Loucy (cell line): ENCODE measurements around the gene KAT7.

Experiments used
- H2AFZ ChIP-seq: fragments of 200-600 bp; sonication (generic); 2 replicates; pipeline ENCODE4 v1.6.0; 2016; ENCODE audit warnings: antibody characterized with exemption, mild to moderate bottlenecking, low read length, moderate library complexity
- H3F3A ChIP-seq: fragments of 200-600 bp; 2 replicates; pipeline ENCODE4 v1.6.0; 2016; ENCODE audit warnings: antibody characterized with exemption, low read depth, mild to moderate bottlenecking
- H3K27me3 ChIP-seq: fragments of 200-600 bp; sonication (generic); 2 replicates; pipeline ENCODE4 v1.6.1; 2014; ENCODE audit warnings: low read length, mild to moderate bottlenecking; ENCODE audit not compliant: insufficient read depth, poor library complexity, severe bottlenecking
- H3K36me3 ChIP-seq: fragments of 200-600 bp; sonication (generic); 2 replicates; pipeline ENCODE4 v1.6.1; 2016; ENCODE audit warnings: low read length; ENCODE audit not compliant: insufficient read depth
- H3K4me1 ChIP-seq: fragments of 200-600 bp; sonication (generic); 2 replicates; pipeline ENCODE4 v1.5.1; 2014; ENCODE audit warnings: low read length, mild to moderate bottlenecking; ENCODE audit not compliant: insufficient read depth, poor library complexity, severe bottlenecking
- H3K4me2 ChIP-seq: fragments of 200-600 bp; sonication (generic); 2 replicates; pipeline ENCODE4 v1.6.0; 2014; ENCODE audit warnings: antibody characterized with exemption, low read length, low read depth, mild to moderate bottlenecking; ENCODE audit not compliant: poor library complexity, severe bottlenecking
- H3K4me3 ChIP-seq: fragments of 200-600 bp; sonication (generic); 2 replicates; pipeline ENCODE4 v1.5.1; 2014; ENCODE audit warnings: low read length, mild to moderate bottlenecking, mixed read lengths; ENCODE audit not compliant: poor library complexity, severe bottlenecking
- H3K79me2 ChIP-seq: fragments of 200-600 bp; sonication (generic); 2 replicates; pipeline ENCODE4 v1.6.1; 2014; ENCODE audit warnings: low read length; ENCODE audit not compliant: insufficient read depth
- H3K9ac ChIP-seq: fragments of 200-600 bp; sonication (generic); 2 replicates; pipeline ENCODE4 v1.6.0; 2014; ENCODE audit warnings: mild to moderate bottlenecking, low read depth, low read length, moderate library complexity; ENCODE audit not compliant: poor library complexity, severe bottlenecking
- H3K9me2 ChIP-seq: fragments of 200-600 bp; sonication (generic); replicated peaks from 2 replicates; pipeline ENCODE4 v1.6.1; 2016; ENCODE audit warnings: low read depth, low read length, mixed read lengths
- H3K9me3 ChIP-seq: fragments of 200-600 bp; sonication (generic); 2 replicates; pipeline ENCODE4 v1.6.1; 2014; ENCODE audit warnings: mild to moderate bottlenecking, antibody characterized with exemption, low read length, low read depth; ENCODE audit not compliant: insufficient read depth
- H4K20me1 ChIP-seq: fragments of 200-600 bp; sonication (generic); 2 replicates; pipeline ENCODE4 v1.6.0; 2014; ENCODE audit warnings: antibody characterized with exemption, low read length, mild to moderate bottlenecking; ENCODE audit not compliant: insufficient read depth, poor library complexity, severe bottlenecking
- EZH2phosphoT487 ChIP-seq: fragments of 200-600 bp; IDR thresholded peaks from 2 replicates; pipeline ENCODE4 v1.6.1; 2018; ENCODE audit warnings: antibody characterized with exemption, mild to moderate bottlenecking, moderate library complexity, borderline replicate concordance
- TF ChIP-seq, protein P1 (sequence below): fragments of 200-600 bp; sonication (generic); conservative IDR thresholded peaks from 2 replicates; pipeline ENCODE4 v1.5.1; 2014; ENCODE audit warnings: mild to moderate bottlenecking, antibody characterized with exemption, low read length

The KAT7 gene

DNA sequence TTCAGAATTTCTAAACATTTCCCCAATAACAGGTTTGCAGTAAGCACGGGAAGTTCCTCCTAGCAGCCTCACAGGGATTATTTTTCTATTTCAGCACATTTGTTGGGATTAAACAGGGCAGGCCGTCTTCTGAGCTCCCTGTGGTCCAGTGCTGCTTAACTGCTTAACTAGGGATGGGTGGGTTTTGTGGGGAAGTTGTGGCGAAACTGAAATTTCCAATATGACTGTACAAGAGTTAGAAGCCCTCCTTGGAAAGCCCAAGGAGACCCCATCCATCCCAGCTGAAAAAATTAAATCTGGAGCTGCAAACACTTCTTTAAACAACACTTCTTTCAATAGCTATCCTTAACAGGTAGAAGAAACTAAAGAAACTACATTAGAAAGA lies 46.8 kb upstream of the KAT7 start:
- no peaks in the 10 kb centered on the region for H3K27me3 ChIP-seq
- no peak overlapping the region for H2AFZ ChIP-seq
- peak overlapping the region; percentile 81 for H3K4me2 ChIP-seq
- H3K9ac ChIP-seq = peak overlapping the region; percentile 80
- H3F3A ChIP-seq = peaks cover 32% of the 10 kb centered on the region
- H3K79me2 ChIP-seq = peaks cover 88% of the 10 kb centered on the region
- H3K36me3 ChIP-seq = peaks cover 21% of the 10 kb centered on the region
- TF ChIP-seq EZH2phosphoT487 = no peak
- TF ChIP-seq, protein P1, sequence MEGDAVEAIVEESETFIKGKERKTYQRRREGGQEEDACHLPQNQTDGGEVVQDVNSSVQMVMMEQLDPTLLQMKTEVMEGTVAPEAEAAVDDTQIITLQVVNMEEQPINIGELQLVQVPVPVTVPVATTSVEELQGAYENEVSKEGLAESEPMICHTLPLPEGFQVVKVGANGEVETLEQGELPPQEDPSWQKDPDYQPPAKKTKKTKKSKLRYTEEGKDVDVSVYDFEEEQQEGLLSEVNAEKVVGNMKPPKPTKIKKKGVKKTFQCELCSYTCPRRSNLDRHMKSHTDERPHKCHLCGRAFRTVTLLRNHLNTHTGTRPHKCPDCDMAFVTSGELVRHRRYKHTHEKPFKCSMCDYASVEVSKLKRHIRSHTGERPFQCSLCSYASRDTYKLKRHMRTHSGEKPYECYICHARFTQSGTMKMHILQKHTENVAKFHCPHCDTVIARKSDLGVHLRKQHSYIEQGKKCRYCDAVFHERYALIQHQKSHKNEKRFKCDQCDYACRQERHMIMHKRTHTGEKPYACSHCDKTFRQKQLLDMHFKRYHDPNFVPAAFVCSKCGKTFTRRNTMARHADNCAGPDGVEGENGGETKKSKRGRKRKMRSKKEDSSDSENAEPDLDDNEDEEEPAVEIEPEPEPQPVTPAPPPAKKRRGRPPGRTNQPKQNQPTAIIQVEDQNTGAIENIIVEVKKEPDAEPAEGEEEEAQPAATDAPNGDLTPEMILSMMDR = no peak
- no peaks in the 10 kb centered on the region for H3K9me2 ChIP-seq
- peaks cover 91% of the 10 kb centered on the region for H3K4me1 ChIP-seq
- H3K9me3 ChIP-seq = no peaks in the 10 kb centered on the region
- peaks cover 27% of the 10 kb centered on the region for H4K20me1 ChIP-seq
- H3K4me3 ChIP-seq = peak overlapping the region; percentile 70

DNA sequence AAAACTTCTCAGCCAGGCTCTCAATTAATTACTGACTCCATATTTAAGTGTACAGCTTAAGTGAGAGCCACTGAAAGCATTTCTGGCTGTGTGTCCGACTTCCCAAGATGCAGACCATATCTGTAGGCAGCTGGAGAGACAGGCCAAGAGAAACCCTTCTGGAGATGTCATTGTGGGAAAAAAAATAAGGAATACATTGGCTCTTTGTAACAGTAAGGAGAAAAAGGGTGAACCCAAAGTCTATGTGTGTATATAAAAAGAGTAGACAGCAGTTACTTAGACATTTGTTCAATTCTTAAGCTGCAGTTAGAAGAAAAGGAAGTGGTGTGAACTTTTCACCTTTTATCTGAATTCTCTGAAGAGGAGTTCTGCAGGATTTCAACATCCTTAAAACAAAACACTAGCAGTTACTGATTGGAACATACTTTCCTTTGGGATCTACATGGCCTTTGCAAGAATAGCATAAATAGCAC lies 46.3 kb upstream of the KAT7 start:
- Histone ChIP-seq H3F3A (peaks cover 32% of the 10 kb centered on the region), H3K9me3 (no peaks in the 10 kb centered on the region), H3K27me3 (no peaks in the 10 kb centered on the region), H3K4me2 (peak overlapping the region; percentile 81), H3K9me2 (no peaks in the 10 kb centered on the region), H3K79me2 (peaks cover 86% of the 10 kb centered on the region), H2AFZ (no peak overlapping the region), H4K20me1 (peaks cover 22% of the 10 kb centered on the region), H3K36me3 (peaks cover 19% of the 10 kb centered on the region), H3K4me1 (peaks cover 89% of the 10 kb centered on the region), H3K4me3 (peak overlapping the region; percentile 70), H3K9ac (peak overlapping the region; percentile 80)
- TF ChIP-seq EZH2phosphoT487 = no peak
- TF ChIP-seq, protein P1 = no peak

DNA sequence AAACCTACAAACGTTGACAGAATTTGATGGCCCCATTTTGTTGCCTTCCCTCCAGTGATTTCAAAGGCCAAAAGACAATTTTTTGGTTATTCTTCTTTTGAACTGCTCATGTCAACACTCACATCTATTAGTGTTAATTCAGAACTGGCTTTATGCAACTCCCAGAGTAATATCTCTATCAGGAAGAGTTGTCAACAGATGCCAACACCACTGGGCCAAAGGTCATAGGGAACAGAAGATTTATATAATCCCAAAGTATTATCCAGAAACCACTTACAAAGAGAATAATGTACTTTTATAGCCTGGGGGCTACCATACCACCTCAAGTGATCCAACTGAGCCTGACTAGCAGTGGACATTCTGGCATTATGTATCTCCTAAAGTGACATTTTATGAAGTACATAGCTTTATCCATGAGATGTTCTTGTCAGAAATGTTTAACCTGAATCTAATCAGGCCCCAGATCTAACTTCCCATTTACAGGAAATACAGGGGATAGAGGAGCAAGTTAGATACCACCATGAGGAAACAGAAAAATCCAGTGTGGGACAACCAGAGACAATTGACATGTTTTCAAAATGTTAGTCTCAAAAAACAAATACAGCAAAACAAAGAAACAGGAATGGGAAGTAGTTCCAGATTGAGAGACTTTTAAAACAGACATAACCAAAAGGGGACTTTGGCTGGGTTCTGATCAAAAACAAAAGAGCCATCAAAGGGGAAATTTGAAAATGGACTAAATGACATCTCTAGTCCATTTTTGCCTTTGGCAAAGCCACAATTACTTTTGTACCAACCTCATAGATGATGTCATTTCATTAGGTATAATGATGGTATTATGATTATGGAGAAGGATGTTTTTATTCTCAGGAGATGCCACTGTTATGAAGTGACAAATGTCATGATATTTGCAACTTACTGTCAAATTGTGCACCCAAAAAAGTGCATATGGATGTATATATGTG lies 43.0 kb upstream of the KAT7 start:
- peaks cover 16% of the 10 kb centered on the region for H4K20me1 ChIP-seq
- H3K9ac ChIP-seq = peak overlapping the region; percentile 75
- H3K4me2 ChIP-seq = peak overlapping the region; percentile 96
- H3K79me2 ChIP-seq = peaks cover 88% of the 10 kb centered on the region
- no peaks in the 10 kb centered on the region for H3K27me3 ChIP-seq
- H3K4me1 ChIP-seq = peaks cover 93% of the 10 kb centered on the region
- peak overlapping the region; percentile 73 for H3K4me3 ChIP-seq
- H3K9me3 ChIP-seq = no peaks in the 10 kb centered on the region
- H3F3A ChIP-seq = peaks cover 45% of the 10 kb centered on the region
- peaks cover 27% of the 10 kb centered on the region for H3K36me3 ChIP-seq
- no peaks in the 10 kb centered on the region for H3K9me2 ChIP-seq
- TF ChIP-seq EZH2phosphoT487 = no peak
- TF ChIP-seq, protein P1 = no peak
- H2AFZ ChIP-seq = no peak overlapping the region
